Measurements from ENCODE around the gene PPP2R5D. TPM values are rescaled to one million over a fixed set of nuclear protein-coding genes. Genes with fewer than 3 reads are reported as not detected.
A peak's percentile ranks its signal among the peaks of the same experiment; 100 is the strongest.
"Not testable (repeated sequence)": the region's sequence is repeated elsewhere in the genome, so short reads cannot be mapped to it uniquely, and the experiment has no call there.

PPP2R5D gene
- total and polyA plus RNA-seq, 2 donors from 2014 or later = 21.8 to 22.6 TPM

- Histone ChIP-seq H3K9ac (ENCODE audit: low read length in 3 of 3) (no peak overlapping the region), H3K36me3 (ENCODE audit: control insufficient read depth in 2 of 3, insufficient read depth in 3 of 3, low read length in 3 of 3) (peaks cover 0 to 19% (median 19%) of the 10 kb centered on the region in 3 donors), H3K27me3 (ENCODE audit: control insufficient read depth, insufficient read depth, low read length) (no peaks in the 10 kb centered on the region), H3K4me3 (ENCODE audit: low read length in 3 of 3) (no peak overlapping the region), H3K9me3 (ENCODE audit: control insufficient read depth in 2 of 3, insufficient read depth in 1 of 3, low read length in 3 of 3) (no peaks in the 10 kb centered on the region), H3K4me1 (ENCODE audit: control insufficient read depth in 2 of 3, insufficient read depth in 2 of 3, low read depth in 1 of 3, low read length in 3 of 3) (no peaks in the 10 kb centered on the region), H3K27ac (ENCODE audit: low read depth in 2 of 2, low read length in 2 of 2) (no peak overlapping the region)
- intact Hi-C loops (cut with DNase I) = no loop called here
- DNase-seq (peak in 1 of 5 donors; percentile 1), FAIRE-seq (no peak)
- no peak for TF ChIP-seq CTCF (IDR thresholded peaks at IDR 0.05; ENCODE audit: borderline replicate concordance, extremely low read depth, insufficient read depth)
These were observed 44.6 kb upstream of the PPP2R5D start for GRCh38 chr6:42939810-42940167.

GRCh38 chr6:42940493-42941045 lies 43.8 kb upstream of the PPP2R5D start:
- H3K27ac ChIP-seq (ENCODE audit: low read depth in 2 of 2, low read length in 2 of 2) = no peak overlapping the region
- FAIRE-seq (no peak), DNase-seq (peak in 1 of 5 donors; percentile 32)
- H3K4me1 ChIP-seq (ENCODE audit: control insufficient read depth in 2 of 3, insufficient read depth in 2 of 3, low read depth in 1 of 3, low read length in 3 of 3) = no peaks in the 10 kb centered on the region
- no peak overlapping the region for H3K4me3 ChIP-seq (ENCODE audit: low read length in 3 of 3)
- TF ChIP-seq CTCF (IDR thresholded peaks at IDR 0.05; ENCODE audit: borderline replicate concordance, extremely low read depth, insufficient read depth) = no peak
- H3K27me3 ChIP-seq (ENCODE audit: control insufficient read depth, insufficient read depth, low read length) = no peaks in the 10 kb centered on the region
- no peaks in the 10 kb centered on the region for H3K9me3 ChIP-seq (ENCODE audit: control insufficient read depth in 2 of 3, insufficient read depth in 1 of 3, low read length in 3 of 3)
- intact Hi-C loops (cut with DNase I) = no loop called here
- H3K9ac ChIP-seq (ENCODE audit: low read length in 3 of 3) = no peak overlapping the region
- peaks cover 0 to 16% (median 15%) of the 10 kb centered on the region in 3 donors for H3K36me3 ChIP-seq (ENCODE audit: control insufficient read depth in 2 of 3, insufficient read depth in 3 of 3, low read length in 3 of 3)

GRCh38 chr6:42941356-42941755 lies 43.0 kb upstream of the PPP2R5D start:
- H3K9me3 ChIP-seq (ENCODE audit: control insufficient read depth in 2 of 3, insufficient read depth in 1 of 3, low read length in 3 of 3); FAIRE-seq; H3K9ac ChIP-seq (ENCODE audit: low read length in 3 of 3); intact Hi-C loops (cut with DNase I); H3K4me3 ChIP-seq (ENCODE audit: low read length in 3 of 3); H3K27ac ChIP-seq (ENCODE audit: low read depth in 2 of 2, low read length in 2 of 2); H3K27me3 ChIP-seq (ENCODE audit: control insufficient read depth, insufficient read depth, low read length); H3K36me3 ChIP-seq (ENCODE audit: control insufficient read depth in 2 of 3, insufficient read depth in 3 of 3, low read length in 3 of 3); H3K4me1 ChIP-seq (ENCODE audit: control insufficient read depth in 2 of 3, insufficient read depth in 2 of 3, low read depth in 1 of 3, low read length in 3 of 3); DNase-seq: not testable (repeated sequence)

- peaks cover 0 to 9% (median 0%) of the 10 kb centered on the region in 3 donors for H3K36me3 ChIP-seq (ENCODE audit: control insufficient read depth in 2 of 3, insufficient read depth in 3 of 3, low read length in 3 of 3)
- FAIRE-seq (no peak), DNase-seq (peak in 1 of 5 donors; percentile 15)
- no peak overlapping the region for H3K4me3 ChIP-seq (ENCODE audit: low read length in 3 of 3)
- no peak overlapping the region for H3K9ac ChIP-seq (ENCODE audit: low read length in 3 of 3)
- no peaks in the 10 kb centered on the region for H3K9me3 ChIP-seq (ENCODE audit: control insufficient read depth in 2 of 3, insufficient read depth in 1 of 3, low read length in 3 of 3)
- H3K4me1 ChIP-seq (ENCODE audit: control insufficient read depth in 2 of 3, insufficient read depth in 2 of 3, low read depth in 1 of 3, low read length in 3 of 3) = no peaks in the 10 kb centered on the region
- intact Hi-C loops (cut with DNase I) = no loop called here
- no peaks in the 10 kb centered on the region for H3K27me3 ChIP-seq (ENCODE audit: control insufficient read depth, insufficient read depth, low read length)
- H3K27ac ChIP-seq (ENCODE audit: low read depth in 2 of 2, low read length in 2 of 2) = no peak overlapping the region
- TF ChIP-seq CTCF (IDR thresholded peaks at IDR 0.05; ENCODE audit: borderline replicate concordance, extremely low read depth, insufficient read depth) = no peak
These were observed 41.9 kb upstream of the PPP2R5D start for GRCh38 chr6:42942444-42942843.
